Left lung (tissue), 10 donors: ENCODE data around the gene GLCE. TPM values are rescaled to one million over a fixed set of nuclear protein-coding genes. Genes with fewer than 3 reads are reported as not detected.

Experiments
- ATAC-seq: fragments of 200-7000 bp; cut with Tn5 transposase; one replicate; pipeline ENCODE4 v1.9.1; 2020; ENCODE audit warnings: moderate library complexity
- DNase-seq, 4 donors: peaks; one replicate each; pipeline ENCODE4 v3.0.0-alpha.2; 2013 to 2020
- H3K27ac ChIP-seq, 2 donors: fragments of 200-600 bp; sonication (generic) in 1 of 2; one replicate each; pipeline versions ENCODE4 v1.5.0 to v1.8.0; 2020 to 2021
- H3K27me3 ChIP-seq, 2 donors: fragments of 200-600 bp; sonication (generic) in 1 of 2; one replicate each; pipeline versions ENCODE4 v1.5.0 to v1.8.0; 2020 to 2021
- H3K36me3 ChIP-seq, 2 donors: fragments of 200-600 bp; sonication (generic) in 1 of 2; one replicate each; pipeline versions ENCODE4 v1.5.0 to v1.8.0; 2020 to 2021
- H3K4me1 ChIP-seq, 2 donors: fragments of 200-600 bp; one replicate each; pipeline ENCODE4 v1.8.0; 2021
- H3K4me3 ChIP-seq, 2 donors: fragments of 200-600 bp; sonication (generic) in 1 of 2; one replicate each; pipeline versions ENCODE4 v1.5.0 to v1.8.0; 2020 to 2021; ENCODE audit warnings: mild to moderate bottlenecking in 1 of 2
- H3K9me3 ChIP-seq, 2 donors: fragments of 200-600 bp; sonication (generic) in 1 of 2; one replicate each; pipeline versions ENCODE4 v1.5.0 to v1.8.0; 2020 to 2021
- CTCF ChIP-seq, 2 donors: fragments of 200-600 bp; sonication (generic) in 1 of 2; IDR thresholded peaks; one replicate each; pipeline versions ENCODE4 v1.5.0 to v1.8.0; 2021; ENCODE audit warnings: antibody characterized with exemption in 2 of 2
- intact Hi-C, 2 donors: fragments of 100-400 bp; cut with DNase I; formaldehyde crosslinking; loops; one replicate each; pipeline versions ENCODE4 v1.11.2 to v1.14.2; 2022
- polyA plus RNA-seq, 6 donors: library from polyadenylated mRNA; unstranded; fragments of 120-200 nt; gene quantifications; one replicate each; pipeline ENCODE4 v1.2.1, GENCODE V29; 2013; ENCODE audit not compliant: insufficient read length in 6 of 6
- total RNA-seq, 2 donors: library from RNA; stranded (reverse); fragmentation: NEBNext Ultra II Directional; extraction: Animal tissue kit (Norgen Biotek cat#: 25700); gene quantifications; one replicate each; pipeline ENCODE4 v1.2.1, GENCODE V29; 2021
- donor health status: DM: no; HTN: yes; CAD: no.
- donor health status: DM: no; HTN: no; CAD: no.

The GLCE gene
- total and polyA plus RNA-seq, 8 donors: 18.2 to 66.6 (median 60.6) TPM

GRCh38 chr15:69253156-69253555 lies 92.7 kb downstream of the GLCE start:
- peaks cover 0 to 7% of the 10 kb centered on the region in 2 donors for H3K36me3 ChIP-seq
- intact Hi-C loops: no loop called here
- peak; percentile 42 for ATAC-seq
- no peaks in the 10 kb centered on the region for H3K4me1 ChIP-seq
- no peak for DNase-seq
- no peaks in the 10 kb centered on the region for H3K9me3 ChIP-seq
- no peak overlapping the region for H3K27ac ChIP-seq
- no peaks in the 10 kb centered on the region for H3K27me3 ChIP-seq
- H3K4me3 ChIP-seq: no peak overlapping the region
- TF ChIP-seq CTCF (IDR thresholded peaks at IDR 0.05): no peak

- Histone ChIP-seq H3K27me3 (no peaks in the 10 kb centered on the region), H3K27ac (no peak overlapping the region), H3K36me3 (peaks cover 0 to 11% of the 10 kb centered on the region in 2 donors), H3K9me3 (no peaks in the 10 kb centered on the region), H3K4me1 (no peaks in the 10 kb centered on the region), H3K4me3 (no peak overlapping the region)
- peak in 1 of 2 donors; percentile 29 for TF ChIP-seq CTCF (IDR thresholded peaks at IDR 0.05)
- ATAC-seq: peak; percentile 64
- DNase-seq: peak in 1 of 4 donors; percentile 31
- intact Hi-C loops: loop anchor here in 1 of 2 donors (10.0 kb wide), 1 partner anchor 101 kb away; the partner anchor contains the start of gene GLCE
These were observed 105.0 kb downstream of the GLCE start for GRCh38 chr15:69265347-69265955.

GRCh38 chr15:69271217-69271616 lies 110.8 kb downstream of the GLCE start:
- no peak for TF ChIP-seq CTCF (IDR thresholded peaks at IDR 0.05)
- Histone ChIP-seq H3K27ac (no peak overlapping the region), H3K9me3 (no peaks in the 10 kb centered on the region), H3K27me3 (no peaks in the 10 kb centered on the region), H3K36me3 (peaks cover 0 to 11% of the 10 kb centered on the region in 2 donors), H3K4me1 (no peaks in the 10 kb centered on the region), H3K4me3 (no peak overlapping the region)
- intact Hi-C loops: no loop called here
- no peak for DNase-seq
- no peak for ATAC-seq

DNA sequence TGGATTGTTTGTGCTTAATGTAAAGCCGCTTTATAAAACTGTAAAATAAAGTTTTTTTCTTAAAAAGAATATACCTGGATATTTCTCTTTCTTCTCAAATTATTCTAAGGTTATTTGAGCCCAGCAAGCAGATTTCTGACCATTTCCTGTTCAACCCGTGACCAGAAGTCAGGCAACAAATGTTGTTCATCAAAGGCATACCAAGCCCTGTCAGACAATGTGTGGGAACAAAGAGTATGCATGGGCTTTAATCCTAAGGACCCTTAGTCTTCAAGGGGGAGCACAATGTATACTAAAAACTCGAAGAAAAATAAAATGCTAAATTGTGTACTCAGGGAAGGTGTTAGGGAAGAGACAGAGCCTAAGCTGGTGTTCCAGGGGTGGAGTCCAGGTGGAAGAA lies 111.7 kb downstream of the GLCE start:
- H3K36me3 ChIP-seq: peaks cover 0 to 11% of the 10 kb centered on the region in 2 donors
- intact Hi-C loops: no loop called here
- DNase-seq: peak in 1 of 4 donors; percentile 56

DNA sequence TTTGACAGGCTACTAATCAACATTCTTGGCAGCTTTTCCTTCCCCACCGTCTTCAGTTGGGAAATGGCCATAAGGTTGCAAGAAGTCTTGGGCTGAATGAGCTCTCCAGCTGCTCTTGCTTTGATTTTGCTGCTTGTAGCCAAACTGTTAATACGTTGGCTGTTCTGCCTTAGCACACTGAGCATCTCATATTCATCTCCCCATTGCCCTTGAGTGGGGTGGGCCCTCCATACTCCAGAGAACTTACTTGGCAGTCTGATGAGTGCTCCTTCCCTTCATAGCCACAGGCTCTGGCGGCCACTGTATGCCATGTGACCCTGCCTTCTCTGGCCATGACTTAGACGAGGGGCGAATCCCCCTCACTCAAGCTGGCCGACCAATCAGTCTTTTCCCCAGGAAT lies 112.5 kb downstream of the GLCE start:
- peak in 2 of 4 donors; percentile 44 to 68 for DNase-seq
- intact Hi-C loops: no loop called here
- no peak for TF ChIP-seq CTCF (IDR thresholded peaks at IDR 0.05)
- no peak for ATAC-seq
- Histone ChIP-seq H3K36me3 (peaks cover 0 to 11% of the 10 kb centered on the region in 2 donors), H3K27ac (no peak overlapping the region), H3K4me3 (no peak overlapping the region), H3K9me3 (no peaks in the 10 kb centered on the region), H3K4me1 (no peaks in the 10 kb centered on the region), H3K27me3 (no peaks in the 10 kb centered on the region)

More for the DNA sequence above, 111.7 kb downstream of the GLCE start:
- Histone ChIP-seq H3K4me3 (no peak overlapping the region), H3K4me1 (no peaks in the 10 kb centered on the region), H3K9me3 (no peaks in the 10 kb centered on the region), H3K27ac (no peak overlapping the region), H3K27me3 (no peaks in the 10 kb centered on the region)
- no peak for TF ChIP-seq CTCF (IDR thresholded peaks at IDR 0.05)
- no peak for ATAC-seq
